ENCODE results near the gene GAGE10.
"Not testable (repeated sequence)": the region's sequence is repeated elsewhere in the genome, so short reads cannot be mapped to it uniquely, and the experiment has no call there.

The GAGE10 gene

DNA sequence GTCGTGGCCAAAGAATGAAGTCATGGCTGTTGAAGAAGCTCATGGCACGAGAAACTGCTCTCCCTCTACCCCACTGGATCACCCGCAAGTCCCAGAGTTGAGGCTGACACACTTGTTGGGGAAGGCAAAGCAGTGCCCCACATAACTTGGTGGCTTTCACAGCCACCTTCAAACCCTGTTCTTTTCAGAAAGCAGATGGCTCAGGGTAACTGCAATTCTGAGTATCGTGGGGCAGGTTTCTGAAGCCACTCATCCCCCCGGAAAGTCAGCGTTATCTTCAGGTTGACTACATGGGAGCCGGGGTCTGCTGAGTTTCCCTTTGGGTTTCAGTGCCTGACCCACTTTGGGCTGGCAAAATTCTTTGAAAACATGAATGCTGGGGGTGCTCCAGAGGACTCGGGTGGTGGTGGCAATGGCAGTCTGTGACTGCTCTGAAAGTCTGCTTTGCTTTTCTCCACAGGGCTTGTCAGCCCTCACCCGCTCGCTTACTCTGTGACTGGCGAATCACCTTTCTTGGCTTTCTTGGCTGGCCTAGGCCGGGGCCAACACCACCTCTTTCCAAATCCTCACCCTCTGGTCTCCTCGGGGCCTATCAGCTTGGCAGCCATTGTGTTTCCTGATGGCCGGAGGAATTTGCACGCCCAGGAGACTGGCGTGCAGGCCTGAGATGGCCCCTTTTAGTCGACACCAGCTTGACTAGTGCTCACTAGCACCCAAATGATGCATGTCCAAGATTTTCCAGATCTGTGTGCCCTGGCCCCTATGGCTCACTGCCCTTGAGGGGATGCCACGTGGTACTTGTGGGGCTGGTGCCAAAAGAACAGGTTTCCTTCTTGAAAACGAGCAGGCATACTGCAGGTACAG lies 26.5 kb upstream of the GAGE10 start:
- DNase-seq (ENCODE audit: low read depth in 3 of 3) = no peak

DNA sequence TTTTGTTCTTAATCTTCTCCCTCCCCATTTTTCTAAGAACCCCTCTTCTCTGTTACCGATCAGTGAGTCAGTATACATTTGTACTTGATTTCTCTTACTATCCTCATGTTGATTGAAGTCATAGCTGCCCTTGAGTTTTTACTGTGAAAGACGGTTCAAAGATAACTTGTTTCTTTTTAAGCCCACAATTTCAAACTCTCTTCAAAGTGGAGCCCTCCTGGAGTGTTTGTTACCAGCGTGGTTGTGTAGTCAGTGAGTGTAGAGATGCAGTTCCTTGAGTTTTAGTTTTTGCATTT lies 26.0 kb upstream of the GAGE10 start:
- no peak for DNase-seq (ENCODE audit: low read depth in 3 of 3)

DNA sequence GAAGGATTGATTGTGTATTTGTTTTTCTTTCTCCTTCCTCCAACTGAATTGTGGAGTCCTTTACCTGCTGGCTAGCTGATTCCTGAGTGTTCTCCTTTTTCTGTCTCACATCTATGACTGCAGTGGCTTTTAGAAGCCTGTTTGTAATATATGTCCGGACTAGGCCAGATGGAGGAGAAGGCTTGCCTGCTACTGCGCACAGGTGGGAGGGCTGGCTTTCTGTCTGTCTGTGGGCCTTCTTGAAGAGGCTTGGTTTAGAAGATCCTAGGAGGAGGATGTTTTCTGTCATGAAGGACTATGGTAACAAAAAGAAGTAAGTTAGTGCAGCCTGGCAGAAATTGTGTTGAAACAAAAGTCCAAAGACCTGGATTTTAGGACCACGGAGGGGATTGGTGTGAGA lies 25.4 kb upstream of the GAGE10 start:
- DNase-seq (ENCODE audit: low read depth in 3 of 3) = no peak

DNA sequence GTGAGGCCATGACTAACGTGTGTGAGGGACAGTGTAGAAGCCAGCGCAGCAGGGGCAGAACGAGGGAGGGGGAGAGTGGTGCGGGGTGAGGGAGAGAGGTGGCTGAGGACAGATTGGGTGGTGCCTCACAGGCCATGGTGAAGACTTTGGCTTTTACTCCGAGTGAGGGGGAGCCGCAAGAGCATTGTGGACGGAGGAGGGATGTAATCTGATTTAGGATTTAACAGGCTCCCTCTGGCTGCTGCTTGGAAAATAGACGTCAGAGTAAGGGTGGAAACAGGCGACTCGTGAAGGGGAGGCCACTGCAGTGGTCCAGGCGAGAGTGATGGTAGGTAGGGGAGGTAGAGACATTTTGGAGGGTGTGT lies 20.8 kb upstream of the GAGE10 start:
- no peak for DNase-seq (ENCODE audit: low read depth in 3 of 3)

DNA sequence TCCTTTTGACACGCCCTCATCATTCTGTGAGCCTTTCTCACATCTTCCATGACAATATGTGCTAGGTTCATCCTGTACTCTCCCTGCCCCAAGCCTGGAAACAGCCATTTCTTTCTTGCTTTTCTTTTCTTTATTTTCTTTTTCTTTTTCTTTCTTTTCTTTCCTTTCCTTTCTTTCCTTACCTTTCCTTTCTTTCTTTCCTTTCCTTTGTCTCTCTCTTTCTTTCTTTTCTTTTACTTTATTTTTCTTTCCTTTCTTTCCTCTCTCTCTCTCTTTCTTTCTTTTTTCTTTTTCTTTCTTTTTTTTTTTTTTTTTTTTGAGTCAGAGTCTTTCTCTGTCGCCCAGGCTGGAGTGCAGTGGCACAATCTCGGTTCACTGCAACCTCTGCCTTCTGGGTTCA lies 19.2 kb upstream of the GAGE10 start:
- no peak for DNase-seq (ENCODE audit: low read depth in 3 of 3)

DNA sequence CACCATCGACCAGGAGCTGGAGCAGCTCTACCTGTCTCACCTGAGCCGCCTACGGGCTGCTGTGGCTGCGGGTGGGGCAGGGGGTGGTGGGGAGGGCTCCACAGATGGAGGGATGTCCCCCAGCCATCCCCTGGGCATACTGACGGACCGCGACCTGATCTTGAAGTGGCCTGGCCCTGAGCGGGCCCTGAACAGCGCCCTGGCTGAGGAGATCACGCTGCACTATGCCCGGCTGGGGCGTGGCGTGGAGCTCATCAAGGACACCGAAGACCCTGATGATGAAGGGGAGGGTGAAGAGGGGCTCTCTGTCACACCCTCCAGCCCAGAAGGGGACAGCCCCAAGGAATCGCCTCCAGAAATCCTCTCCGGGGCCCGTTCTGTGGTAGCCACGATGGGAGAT lies 17.3 kb upstream of the GAGE10 start:
- DNase-seq (ENCODE audit: low read depth in 3 of 3) = no peak

DNA sequence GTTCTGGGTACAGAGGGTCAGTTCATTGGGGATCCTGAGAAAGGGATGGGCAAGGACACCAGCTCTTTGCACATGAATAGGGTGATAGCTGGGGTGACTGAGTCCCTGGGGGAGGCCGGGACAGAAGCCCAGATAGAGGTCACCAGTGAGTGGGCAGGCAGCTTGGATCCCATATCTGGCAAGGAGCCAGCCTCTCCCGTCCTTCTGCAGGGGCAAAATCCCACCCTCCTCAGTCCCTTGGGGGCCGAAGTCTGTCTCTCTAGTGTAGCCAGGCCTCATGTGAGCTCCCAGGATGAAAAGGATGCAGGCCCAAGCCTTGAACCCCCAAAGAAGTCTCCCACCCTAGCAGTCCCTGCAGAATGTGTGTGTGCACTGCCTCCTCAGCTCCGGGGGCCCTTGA lies 16.9 kb upstream of the GAGE10 start:
- DNase-seq (ENCODE audit: low read depth in 3 of 3) = no peak

DNA sequence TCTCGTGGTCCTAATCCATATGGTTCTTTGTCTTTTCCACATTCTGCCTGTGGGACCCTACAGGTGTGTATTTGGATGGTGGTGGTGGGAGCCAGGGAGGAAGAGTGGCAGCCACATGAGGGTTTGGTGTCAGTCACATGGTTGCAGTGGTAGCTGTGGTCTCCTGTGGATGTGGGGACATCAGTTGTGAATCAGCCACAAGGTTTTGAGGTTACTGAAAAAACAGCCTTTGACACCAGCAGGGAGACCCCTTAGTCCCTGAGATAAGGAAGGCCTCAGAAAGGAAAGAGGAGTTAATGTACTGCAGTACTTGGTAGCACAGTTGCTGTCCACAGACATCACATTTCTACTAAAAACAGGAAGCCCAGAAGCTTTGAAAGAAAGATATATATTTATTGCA lies 15.8 kb upstream of the GAGE10 start:
- DNase-seq (ENCODE audit: low read depth in 3 of 3) = no peak

DNA sequence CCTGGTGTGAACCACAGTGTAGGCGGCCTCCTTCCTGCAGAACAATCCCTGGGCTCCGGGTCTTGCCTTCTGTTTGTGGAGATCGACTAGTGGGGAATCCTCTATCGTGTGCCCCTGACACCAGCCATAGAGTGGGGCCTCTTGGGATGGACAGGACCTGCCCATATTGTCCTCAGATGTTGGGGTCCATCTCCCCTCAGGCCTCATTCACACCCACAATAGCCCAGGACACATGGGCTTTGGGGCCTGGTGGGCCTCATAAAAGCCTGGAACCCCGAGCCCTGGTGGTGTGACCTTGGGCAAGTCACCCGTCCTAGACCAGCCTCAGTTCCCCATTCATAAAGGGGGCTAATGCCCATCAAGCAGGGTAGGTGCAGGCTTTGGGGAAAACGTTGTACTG lies 13.2 kb upstream of the GAGE10 start:
- DNase-seq (ENCODE audit: low read depth in 3 of 3) = no peak

DNA sequence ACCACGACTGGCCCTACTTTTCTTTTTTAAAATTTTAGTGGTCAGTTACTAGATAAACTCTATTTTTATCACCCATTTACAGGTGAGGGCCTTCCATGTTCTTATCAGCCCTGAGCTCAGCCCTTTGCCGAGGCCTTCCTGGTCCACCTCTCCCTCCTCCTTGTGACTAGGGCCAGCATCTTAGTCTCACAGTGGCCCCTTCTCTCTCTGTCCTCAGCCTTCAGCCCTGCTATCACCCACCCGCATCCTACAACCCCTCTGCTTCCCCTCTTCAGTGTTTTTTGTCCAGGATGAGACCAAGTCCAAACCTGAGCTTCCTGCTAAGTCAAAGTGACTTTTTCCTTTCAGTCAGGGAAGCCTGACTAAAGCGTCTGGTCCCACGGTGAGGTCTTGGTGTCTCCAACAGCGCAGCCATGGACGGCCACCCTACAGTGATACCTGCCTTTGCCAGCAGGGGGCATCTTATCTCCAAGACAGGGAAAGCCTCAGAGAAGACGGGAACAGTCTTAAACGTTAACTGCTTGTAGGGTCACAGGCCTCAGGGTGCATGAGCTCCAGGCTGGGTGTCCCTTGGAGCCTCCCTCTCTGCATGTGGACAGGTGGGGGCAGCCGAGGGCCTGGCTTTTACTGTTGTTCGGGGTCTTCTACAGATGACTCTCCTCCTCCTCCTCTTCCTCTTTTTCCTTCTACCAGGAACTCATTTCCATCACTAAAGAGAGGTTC lies 11.7 kb upstream of the GAGE10 start:
- peak; percentile 44 to 77 (median 52) for DNase-seq (ENCODE audit: low read depth in 3 of 3)

DNA sequence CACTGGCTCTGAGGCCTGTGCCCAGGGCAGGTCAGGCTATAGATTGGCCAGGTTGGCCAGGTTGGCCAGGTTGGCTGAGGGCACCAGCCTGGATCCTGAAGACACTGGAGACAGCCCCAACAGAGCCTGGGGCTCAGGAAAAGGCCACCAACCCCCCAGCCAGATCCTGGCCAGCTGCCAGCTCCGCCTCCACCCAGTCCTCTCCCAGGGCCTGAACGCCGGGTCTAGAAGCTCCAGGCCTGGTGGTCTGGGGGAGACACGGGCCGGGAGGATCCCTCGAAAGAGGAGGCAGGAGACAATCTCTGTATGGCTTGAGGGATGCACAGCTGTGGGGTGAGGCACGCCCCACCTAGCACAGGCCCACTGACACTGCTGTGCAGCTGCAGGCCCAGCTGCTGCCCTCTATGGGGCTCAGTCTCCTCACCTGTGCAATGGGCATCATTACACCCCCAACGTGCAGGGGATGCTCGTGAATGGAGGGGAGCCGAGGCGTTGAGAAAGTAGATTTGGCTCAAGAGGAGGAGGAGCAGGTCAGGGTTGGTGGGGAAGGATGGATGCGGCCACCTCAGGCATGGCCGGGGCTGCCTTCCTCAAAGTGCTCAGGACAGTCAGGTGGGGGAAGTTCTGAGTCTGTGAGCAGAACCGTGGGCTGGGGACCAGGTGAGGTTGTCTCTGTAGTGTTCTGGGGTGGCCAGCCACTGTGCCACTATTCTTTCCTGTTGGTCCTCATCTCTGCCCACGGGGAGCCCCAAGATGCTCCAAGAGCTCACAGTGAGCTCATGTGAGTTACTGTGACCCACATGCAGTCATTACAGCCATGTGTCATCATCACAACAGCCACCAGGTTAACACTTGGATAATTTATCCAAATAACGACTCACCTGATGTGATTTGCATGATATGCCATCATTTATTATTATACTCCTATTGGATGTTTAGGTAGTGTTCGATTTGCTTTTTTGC lies 10.8 kb upstream of the GAGE10 start:
- DNase-seq (ENCODE audit: low read depth in 3 of 3) = no peak

DNA sequence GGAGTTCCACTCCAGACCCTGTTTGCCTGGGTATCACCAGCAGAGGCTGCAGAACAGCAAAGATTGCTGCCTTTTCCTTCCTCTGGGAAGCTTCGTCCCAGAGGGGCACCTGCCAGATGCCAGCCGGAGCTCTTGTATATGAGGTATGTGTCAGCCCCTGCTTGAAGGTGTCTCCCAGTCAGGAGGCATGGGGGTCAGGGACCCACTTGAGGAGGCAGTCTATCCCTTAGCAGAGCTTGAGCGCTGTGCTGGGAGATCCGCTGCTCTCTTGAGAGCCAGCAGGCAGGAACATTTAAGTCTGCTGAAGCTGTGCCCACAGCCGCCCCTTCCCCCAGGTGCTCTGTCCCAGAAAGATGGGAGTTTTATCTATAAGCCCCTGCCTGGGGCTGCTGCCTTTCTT lies 4.2 kb upstream of the GAGE10 start:
- not testable (repeated sequence) for DNase-seq (ENCODE audit: low read depth in 3 of 3)

DNA sequence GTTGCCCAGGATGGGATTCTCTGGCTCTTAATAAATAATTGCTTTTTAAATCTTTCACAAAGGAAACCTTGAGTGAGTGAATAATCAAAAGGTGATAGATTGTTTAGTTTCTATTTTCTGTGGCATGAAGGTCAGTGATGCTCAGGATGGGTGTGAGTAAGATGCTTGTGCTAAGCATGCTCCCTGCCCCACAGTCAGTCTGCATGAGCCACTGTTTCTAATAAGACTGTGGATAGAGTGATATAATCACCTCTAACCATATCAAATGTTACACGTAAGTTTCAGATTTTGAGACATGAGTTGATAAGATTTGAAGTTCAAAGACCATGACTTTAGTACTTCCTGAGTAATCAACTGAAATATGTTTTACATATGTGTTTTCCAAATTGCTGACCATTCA lies 2.7 kb upstream of the GAGE10 start:
- DNase-seq (ENCODE audit: low read depth in 3 of 3) = no peak

DNA sequence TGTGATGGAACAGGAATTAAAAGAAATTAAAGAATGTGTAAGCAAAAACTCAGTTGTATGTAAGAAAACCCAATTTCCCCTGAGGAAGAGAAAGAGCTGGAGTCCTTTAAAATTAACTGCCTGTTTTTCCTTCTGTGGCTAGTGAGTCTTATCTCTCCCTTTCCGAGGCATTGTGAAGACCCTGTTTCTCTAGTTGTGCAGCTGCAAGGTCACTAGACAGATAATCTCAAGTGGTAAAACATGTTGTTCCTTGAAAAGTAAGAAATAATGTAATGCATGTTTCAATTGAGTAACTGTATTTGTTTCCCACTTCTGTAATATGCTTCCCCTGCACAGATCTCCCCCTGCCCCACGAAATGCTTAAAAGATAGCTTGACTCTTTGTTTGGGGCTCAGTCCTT lies 4.3 kb downstream of the GAGE10 start:
- not testable (repeated sequence) for DNase-seq (ENCODE audit: low read depth in 3 of 3)

DNA sequence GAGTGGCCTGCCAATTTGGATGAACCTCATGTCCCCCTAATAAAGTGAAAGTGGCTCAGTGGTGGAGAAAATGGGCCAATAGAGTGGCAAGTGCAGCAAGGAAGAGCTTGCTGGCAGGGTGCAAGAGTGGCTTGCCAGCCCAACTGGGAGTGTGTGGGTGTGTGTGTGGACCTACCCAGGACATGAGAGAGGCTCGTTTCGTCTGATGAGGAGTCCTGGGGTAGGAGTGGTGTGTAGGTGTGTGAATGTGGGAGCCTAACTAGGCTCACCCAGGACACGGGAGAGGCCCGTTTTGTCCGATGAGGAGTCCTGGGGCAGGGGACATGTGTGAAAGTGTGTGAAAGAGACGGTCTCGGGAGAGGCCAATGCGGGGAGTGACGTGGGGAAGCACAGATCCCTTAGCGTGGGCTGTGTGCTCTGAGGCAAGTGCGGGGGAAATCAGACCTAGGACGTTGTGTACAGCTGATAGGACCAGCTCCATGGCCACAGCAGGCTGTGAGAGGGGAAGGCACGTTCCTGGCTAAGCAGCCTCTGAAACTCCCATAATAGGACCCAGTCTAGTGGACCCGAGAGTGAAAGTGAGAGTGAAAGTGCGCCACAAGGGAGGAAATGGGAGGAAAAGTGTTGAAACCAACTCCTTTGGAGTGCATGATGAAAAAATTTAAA lies 5.3 kb downstream of the GAGE10 start:
- no peak for DNase-seq (ENCODE audit: low read depth in 3 of 3)

DNA sequence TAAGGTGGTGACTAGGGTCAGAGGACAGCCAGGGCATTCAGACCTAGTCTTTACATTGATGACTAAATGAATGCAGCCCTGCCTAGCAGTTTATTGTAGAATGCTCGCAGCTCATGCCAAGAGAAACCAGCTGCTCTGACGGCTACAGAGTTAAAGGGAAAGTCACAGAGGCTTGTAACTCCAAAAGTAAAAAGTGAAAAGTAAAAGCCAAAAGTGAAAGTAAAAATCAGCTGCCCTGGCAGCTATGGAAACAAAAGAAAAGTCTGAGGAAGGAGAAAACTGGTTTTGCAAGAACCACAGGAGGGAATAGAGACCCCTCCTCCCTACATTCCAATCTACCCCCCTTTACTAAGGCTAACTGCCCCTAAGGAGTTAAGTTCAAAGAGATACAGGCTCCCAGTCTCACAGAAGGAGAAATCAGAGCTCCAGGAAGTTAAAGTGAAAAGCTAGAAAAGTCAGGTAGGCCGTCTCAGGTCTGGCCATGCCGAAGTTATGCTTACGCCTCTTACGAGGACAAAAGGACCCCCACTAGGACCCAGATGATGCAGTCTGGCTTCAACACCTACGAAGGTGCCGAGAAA lies 6.0 kb downstream of the GAGE10 start:
- DNase-seq (ENCODE audit: low read depth in 3 of 3) = no peak

DNA sequence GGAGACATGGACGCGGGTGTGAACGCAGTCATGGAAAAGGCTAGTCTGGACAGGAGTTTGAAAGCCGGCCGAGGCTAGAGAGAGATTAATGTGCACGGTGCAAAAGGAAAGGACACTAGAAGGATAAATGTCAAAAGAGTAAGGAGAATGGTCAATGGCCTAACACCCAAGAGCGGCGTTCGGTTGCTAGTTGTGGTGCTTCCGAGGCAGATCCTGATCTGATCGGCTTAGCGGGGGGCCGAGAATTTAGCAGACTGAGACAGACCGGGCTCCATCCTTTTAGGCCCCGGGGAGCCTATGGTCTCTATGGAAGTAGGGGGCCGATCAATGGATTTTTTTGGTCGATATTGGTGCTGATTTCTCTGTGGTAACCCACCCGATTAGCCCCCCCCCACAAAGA lies 6.9 kb downstream of the GAGE10 start:
- DNase-seq (ENCODE audit: low read depth in 3 of 3) = no peak

DNA sequence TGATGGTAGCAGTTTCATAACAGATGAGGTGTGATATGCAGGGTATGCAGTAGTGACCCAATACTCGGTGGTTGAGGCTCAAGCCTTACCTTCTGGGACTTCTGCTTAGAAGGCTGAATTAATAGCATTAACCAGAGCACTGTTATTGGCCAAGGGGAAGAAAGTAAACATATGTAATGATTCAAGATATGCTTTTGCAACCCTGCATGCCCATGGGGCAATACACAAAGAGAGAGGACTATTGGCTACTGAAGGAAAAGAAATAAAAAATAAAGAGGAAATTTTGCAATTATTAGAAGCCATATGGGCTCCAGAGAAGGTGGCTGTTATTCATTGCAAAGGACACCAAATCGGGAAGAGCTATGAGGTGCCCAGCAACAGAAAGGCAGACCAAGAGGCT lies 8.7 kb downstream of the GAGE10 start:
- no peak for DNase-seq (ENCODE audit: low read depth in 3 of 3)

DNA sequence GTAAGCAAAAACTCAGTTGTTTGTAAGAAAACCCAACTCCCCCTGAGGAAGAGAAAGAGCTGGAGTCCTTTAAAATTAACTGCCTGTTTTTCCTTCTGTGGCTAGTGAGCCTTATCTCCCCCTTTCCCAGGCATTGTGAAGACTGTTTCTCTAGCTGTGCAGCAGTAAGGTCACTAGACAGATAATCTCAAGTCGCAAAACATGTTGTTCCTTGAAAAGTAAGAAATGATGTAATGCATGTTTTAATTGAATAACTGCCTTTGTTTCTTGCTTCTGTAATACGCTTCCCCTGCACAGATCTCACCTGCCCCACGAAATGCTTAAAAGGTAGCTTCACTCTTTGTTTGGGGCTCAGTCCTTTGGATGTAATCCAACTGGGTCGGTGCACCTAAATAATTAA lies 12.6 kb downstream of the GAGE10 start:
- no peak for DNase-seq (ENCODE audit: low read depth in 3 of 3)

DNA sequence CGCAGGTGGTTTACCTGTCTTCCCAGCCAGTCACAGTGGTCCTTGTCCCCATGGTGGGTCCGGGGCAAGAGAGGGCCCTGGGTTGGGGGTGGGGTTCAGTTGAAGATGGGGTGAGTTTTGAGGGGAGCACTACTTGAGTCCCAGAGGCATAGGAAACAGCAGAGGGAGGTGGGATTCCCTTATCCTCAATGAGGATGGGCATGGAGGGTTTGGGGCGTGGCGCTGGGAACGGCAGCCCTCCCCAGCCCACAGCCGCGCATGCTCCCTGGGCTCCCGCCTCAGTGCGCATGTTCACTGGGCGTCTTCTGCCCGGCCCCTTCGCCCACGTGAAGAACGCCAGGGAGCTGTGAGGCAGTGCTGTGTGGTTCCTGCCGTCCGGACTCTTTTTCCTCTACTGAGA lies 18.3 kb downstream of the GAGE10 start, which contains the start of gene GAGE12J:
TSS of gene GAGE12J (plus strand) at position 301 of the 400 bp plus-strand sequence. CDS start 1,157 bp downstream, outside the sequence.
- DNase-seq (ENCODE audit: low read depth in 3 of 3) = not testable (repeated sequence)

DNA sequence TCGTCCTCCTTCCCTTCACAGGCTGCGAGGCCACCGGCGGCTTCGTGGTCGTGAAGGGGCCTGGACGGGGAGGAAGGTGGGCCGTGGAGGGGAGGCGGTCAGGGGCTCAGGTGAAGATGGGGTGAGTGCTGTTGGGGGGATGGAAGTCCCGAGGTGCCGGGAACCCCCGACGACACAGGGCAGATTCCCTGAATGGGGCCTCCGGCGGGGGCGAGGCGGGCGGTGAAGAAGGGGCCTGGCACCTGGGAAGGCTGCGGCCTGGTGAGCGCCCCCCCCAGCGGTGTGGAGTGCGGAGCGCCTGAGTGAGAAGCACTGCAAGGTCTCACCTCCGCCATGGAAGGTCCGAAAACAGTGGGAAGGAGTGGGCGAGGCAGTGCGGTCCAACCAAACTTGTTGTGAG lies 18.8 kb downstream of the GAGE10 start:
- DNase-seq (ENCODE audit: low read depth in 3 of 3) = not testable (repeated sequence)
